ENCODE results near the gene NAA80. TPM values are rescaled to one million over a fixed set of nuclear protein-coding genes. Genes with fewer than 3 reads are reported as not detected.

NAA80 gene
- total and polyA plus RNA-seq, 2 of the 13 experiments (the other 11 are each of a cell fraction or from before 2014, with no cell fraction given): 3.4 to 8.7 TPM

DNA sequence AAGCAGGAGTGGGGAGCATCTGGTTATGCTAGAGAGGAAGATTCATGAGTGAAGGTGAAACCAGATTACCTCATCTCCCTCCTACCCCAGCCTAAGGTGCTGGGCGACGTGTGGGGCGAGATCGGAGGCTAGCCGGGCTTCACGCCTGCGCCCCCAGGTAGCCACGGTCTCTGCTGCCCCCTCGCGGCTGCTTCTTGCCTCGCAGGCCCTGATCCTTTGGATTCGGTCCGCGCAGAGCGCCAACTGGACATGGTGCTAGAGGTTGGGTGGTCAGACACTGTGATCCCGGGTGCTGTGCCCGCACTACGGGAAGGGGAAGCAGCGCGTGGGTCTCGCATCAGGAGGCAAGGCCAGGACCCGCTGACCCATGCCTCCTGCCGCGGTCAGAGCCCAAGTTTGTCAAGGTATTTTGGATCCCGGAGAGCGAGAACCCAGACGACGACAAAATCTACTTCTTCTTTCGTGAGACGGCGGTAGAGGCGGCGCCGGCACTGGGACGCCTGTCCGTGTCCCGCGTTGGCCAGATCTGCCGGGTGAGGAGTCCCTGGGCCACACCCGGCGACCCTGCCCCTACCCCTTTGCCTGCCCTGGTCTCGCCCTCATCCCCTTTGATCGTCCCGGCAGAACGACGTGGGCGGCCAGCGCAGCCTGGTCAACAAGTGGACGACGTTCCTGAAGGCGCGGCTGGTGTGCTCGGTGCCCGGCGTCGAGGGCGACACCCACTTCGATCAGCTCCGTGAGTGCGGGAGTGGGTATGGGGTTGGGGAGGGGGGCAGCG lies 26.1 kb downstream of the NAA80 start (continued):
- TF ChIP-seq, protein P1, sequence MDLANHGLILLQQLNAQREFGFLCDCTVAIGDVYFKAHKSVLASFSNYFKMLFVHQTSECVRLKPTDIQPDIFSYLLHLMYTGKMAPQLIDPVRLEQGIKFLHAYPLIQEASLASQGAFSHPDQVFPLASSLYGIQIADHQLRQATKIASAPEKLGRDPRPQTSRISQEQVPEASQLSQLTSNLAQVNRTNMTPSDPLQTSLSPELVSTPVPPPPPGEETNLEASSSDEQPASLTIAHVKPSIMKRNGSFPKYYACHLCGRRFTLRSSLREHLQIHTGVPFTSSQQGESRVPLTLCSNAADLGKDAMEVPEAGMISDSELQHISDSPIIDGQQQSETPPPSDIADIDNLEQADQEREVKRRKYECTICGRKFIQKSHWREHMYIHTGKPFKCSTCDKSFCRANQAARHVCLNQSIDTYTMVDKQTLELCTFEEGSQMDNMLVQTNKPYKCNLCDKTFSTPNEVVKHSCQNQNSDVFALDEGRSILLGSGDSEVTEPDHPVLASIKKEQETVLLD (CRISPR knock-in tag; IDR thresholded peaks at IDR 0.05; ENCODE audit: low read depth): no peak
- no peak for TF ChIP-seq MAF1 (CRISPR knock-in tag; IDR thresholded peaks at IDR 0.05; ENCODE audit: borderline replicate concordance)
- no peak for TF ChIP-seq ZNF292 (CRISPR knock-in tag; IDR thresholded peaks at IDR 0.05; ENCODE audit: borderline replicate concordance, low read depth)
- no peak for TF ChIP-seq ZSCAN31 (CRISPR knock-in tag; IDR thresholded peaks at IDR 0.05; ENCODE audit: low read depth)
- no peak for TF ChIP-seq FOXK1 (CRISPR knock-in tag; IDR thresholded peaks at IDR 0.05; ENCODE audit: borderline replicate concordance, low read depth)
- no peak; the same call in 1 of the 2 replicates for TF ChIP-seq ZFP41 (CRISPR knock-in tag; IDR thresholded peaks at IDR 0.05; ENCODE audit: borderline replicate concordance)
- no peak; the same call in 1 of the 2 replicates for TF ChIP-seq MAZ (IDR thresholded peaks at IDR 0.05; ENCODE audit: borderline replicate concordance, low read depth, low read length)
- TF ChIP-seq MAZ (CRISPR knock-in tag; IDR thresholded peaks at IDR 0.05; ENCODE audit: low read depth): no peak
- TF ChIP-seq RFX5 (IDR thresholded peaks at IDR 0.05; ENCODE audit: low read depth, low read length): no peak
- no peak for TF ChIP-seq ZNF7 (CRISPR knock-in tag; IDR thresholded peaks at IDR 0.05)
- TF ChIP-seq NPAS2 (CRISPR knock-in tag; IDR thresholded peaks at IDR 0.05; ENCODE audit: borderline replicate concordance): no peak
- TF ChIP-seq ZNF547 (CRISPR knock-in tag; IDR thresholded peaks at IDR 0.05): no peak
- TF ChIP-seq SIN3A (IDR thresholded peaks at IDR 0.05; ENCODE audit: borderline replicate concordance, low read depth, low read length): no peak
- TF ChIP-seq USF2 (IDR thresholded peaks at IDR 0.05; ENCODE audit: low read depth, low read length): no peak
- TF ChIP-seq USF2 (CRISPR knock-in tag; IDR thresholded peaks at IDR 0.05; ENCODE audit: borderline replicate concordance): no peak
- peak; percentile 63; the same call in 1 of the 2 replicates for TF ChIP-seq ZNF768 (CRISPR knock-in tag; IDR thresholded peaks at IDR 0.05)
- no peak; the same call in 1 of the 2 replicates for TF ChIP-seq ZNF143 (CRISPR knock-in tag; IDR thresholded peaks at IDR 0.05)
- TF ChIP-seq MTF1 (CRISPR knock-in tag; IDR thresholded peaks at IDR 0.05): no peak
- TF ChIP-seq ZNF282 (IDR thresholded peaks at IDR 0.05; ENCODE audit: partially characterized antibody): no peak
- TF ChIP-seq HNF4G (IDR thresholded peaks at IDR 0.05; ENCODE audit: borderline replicate concordance, low read depth, low read length): no peak
- TF ChIP-seq HNF4G (CRISPR knock-in tag; IDR thresholded peaks at IDR 0.05; ENCODE audit: borderline replicate concordance, low read depth): no peak
- TF ChIP-seq TGIF2 (CRISPR knock-in tag; IDR thresholded peaks at IDR 0.05): no peak
- TF ChIP-seq HOXA7 (CRISPR knock-in tag; IDR thresholded peaks at IDR 0.05): no peak
- TF ChIP-seq, protein P2, sequence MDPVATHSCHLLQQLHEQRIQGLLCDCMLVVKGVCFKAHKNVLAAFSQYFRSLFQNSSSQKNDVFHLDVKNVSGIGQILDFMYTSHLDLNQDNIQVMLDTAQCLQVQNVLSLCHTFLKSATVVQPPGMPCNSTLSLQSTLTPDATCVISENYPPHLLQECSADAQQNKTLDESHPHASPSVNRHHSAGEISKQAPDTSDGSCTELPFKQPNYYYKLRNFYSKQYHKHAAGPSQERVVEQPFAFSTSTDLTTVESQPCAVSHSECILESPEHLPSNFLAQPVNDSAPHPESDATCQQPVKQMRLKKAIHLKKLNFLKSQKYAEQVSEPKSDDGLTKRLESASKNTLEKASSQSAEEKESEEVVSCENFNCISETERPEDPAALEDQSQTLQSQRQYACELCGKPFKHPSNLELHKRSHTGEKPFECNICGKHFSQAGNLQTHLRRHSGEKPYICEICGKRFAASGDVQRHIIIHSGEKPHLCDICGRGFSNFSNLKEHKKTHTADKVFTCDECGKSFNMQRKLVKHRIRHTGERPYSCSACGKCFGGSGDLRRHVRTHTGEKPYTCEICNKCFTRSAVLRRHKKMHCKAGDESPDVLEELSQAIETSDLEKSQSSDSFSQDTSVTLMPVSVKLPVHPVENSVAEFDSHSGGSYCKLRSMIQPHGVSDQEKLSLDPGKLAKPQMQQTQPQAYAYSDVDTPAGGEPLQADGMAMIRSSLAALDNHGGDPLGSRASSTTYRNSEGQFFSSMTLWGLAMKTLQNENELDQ (CRISPR knock-in tag; IDR thresholded peaks at IDR 0.05; ENCODE audit: borderline replicate concordance): no peak
- no peak for TF ChIP-seq MXD4 (CRISPR knock-in tag; IDR thresholded peaks at IDR 0.05)
- no peak for TF ChIP-seq ZNF232 (CRISPR knock-in tag; IDR thresholded peaks at IDR 0.05; ENCODE audit: borderline replicate concordance)
